CD14-positive monocyte (primary cell): ENCODE results near the gene TMEM116. TPM values are rescaled to one million over a fixed set of nuclear protein-coding genes. Genes with fewer than 3 reads are reported as not detected.
A peak's percentile ranks its signal among the peaks of the same experiment; 100 is the strongest.
"Not testable (repeated sequence)": the region's sequence is repeated elsewhere in the genome, so short reads cannot be mapped to it uniquely, and the experiment has no call there.

Experiments
- DNase-seq, 3 donors: peaks; one replicate each; pipeline ENCODE4 v3.0.0-alpha.2; 2011 to 2022
- H2AFZ ChIP-seq: 2 replicates; pipeline ENCODE4 v1.6.0; 2012; ENCODE audit warnings: mild to moderate bottlenecking, low read depth, low read length, inconsistent platforms; ENCODE audit not compliant: insufficient read depth, poor library complexity, severe bottlenecking
- H3K27ac ChIP-seq, 2 donors: 1 replicate in 1 of 2; 2 replicates in 1 of 2; pipeline ENCODE4 v1.5.1; 2012 to 2013; ENCODE audit warnings: low read length in 2 of 2, control low read depth in 1 of 2, inconsistent platforms in 1 of 2, low read depth in 1 of 2, mild to moderate bottlenecking in 1 of 2
- H3K27me3 ChIP-seq, 2 donors: one replicate each; pipeline versions ENCODE4 v1.6.0 to v1.6.1; 2011 to 2013; ENCODE audit warnings: low read length in 2 of 2; ENCODE audit not compliant: control insufficient read depth in 2 of 2, insufficient read depth in 2 of 2
- H3K36me3 ChIP-seq, 2 donors: replicated peaks in 1 of 2; 1 replicate in 1 of 2; 2 replicates in 1 of 2; pipeline versions ENCODE4 v1.5.1 to v1.6.1; 2012 to 2013; ENCODE audit warnings: low read length in 2 of 2, control low read depth in 1 of 2, inconsistent platforms in 1 of 2, mild to moderate bottlenecking in 1 of 2; ENCODE audit not compliant: insufficient read depth in 2 of 2, control insufficient read depth in 1 of 2
- H3K4me1 ChIP-seq, 2 donors: 1 replicate in 1 of 2; 2 replicates in 1 of 2; pipeline versions ENCODE4 v1.5.1 to v1.6.1; 2012 to 2013; ENCODE audit warnings: low read length in 2 of 2, control low read depth in 1 of 2, inconsistent platforms in 1 of 2, mild to moderate bottlenecking in 1 of 2, moderate library complexity in 1 of 2; ENCODE audit not compliant: insufficient read depth in 2 of 2, control insufficient read depth in 1 of 2
- H3K4me2 ChIP-seq: replicated peaks from 2 replicates; pipeline ENCODE3; 2012; ENCODE audit warnings: low read length, moderate library complexity, mild to moderate bottlenecking; ENCODE audit not compliant: poor library complexity, severe bottlenecking; ENCODE audit errors: extremely low read depth
- H3K4me3 ChIP-seq, 3 experiments: fragments of 200-600 bp in 1 of 3; sonication (generic) in 1 of 3; replicated peaks in 1 of 3; 1 replicate in 2 of 3; 2 replicates in 1 of 3; pipeline ENCODE4 v1.5.1; 2011 to 2013; ENCODE audit warnings: low read length in 3 of 3, mild to moderate bottlenecking in 3 of 3, control low read depth in 2 of 3, low read depth in 2 of 3, inconsistent platforms in 1 of 3, moderate library complexity in 1 of 3
- H3K79me2 ChIP-seq: 2 replicates; pipeline ENCODE4 v1.6.0; 2012; ENCODE audit warnings: mild to moderate bottlenecking, control low read depth, inconsistent platforms, low read length, moderate library complexity; ENCODE audit not compliant: insufficient read depth
- H3K9ac ChIP-seq: 2 replicates; pipeline ENCODE4 v1.6.0; 2017; ENCODE audit warnings: low read length, mild to moderate bottlenecking; ENCODE audit not compliant: insufficient read depth, poor library complexity, severe bottlenecking
- H3K9me3 ChIP-seq, 2 donors: replicated peaks in 1 of 2; 1 replicate in 1 of 2; 2 replicates in 1 of 2; pipeline versions ENCODE4 v1.5.1 to v1.6.1; 2012 to 2013; ENCODE audit warnings: low read length in 2 of 2, control low read depth in 1 of 2; ENCODE audit not compliant: control insufficient read depth in 1 of 2, insufficient read depth in 1 of 2
- H4K20me1 ChIP-seq: 2 replicates; pipeline ENCODE4 v1.6.0; 2012; ENCODE audit warnings: mild to moderate bottlenecking, low read length, control low read depth, moderate library complexity; ENCODE audit not compliant: insufficient read depth
- H3K27ac Mint-ChIP-seq, 7 donors: one replicate each; pipeline ENCODE4 v1.8.0; 2020; ENCODE audit warnings: mild to moderate bottlenecking in 7 of 7, mixed read lengths in 7 of 7, moderate library complexity in 6 of 7, inconsistent platforms in 2 of 7
- H3K27me3 Mint-ChIP-seq, 3 donors: one replicate each; pipeline ENCODE4 v1.8.0; 2021 to 2022; ENCODE audit warnings: low read depth in 3 of 3, mild to moderate bottlenecking in 3 of 3, mixed read lengths in 3 of 3, moderate library complexity in 3 of 3, inconsistent platforms in 1 of 3
- H3K36me3 Mint-ChIP-seq, 2 donors: one replicate each; pipeline ENCODE4 v1.8.0; 2020; ENCODE audit warnings: mixed read lengths in 2 of 2, inconsistent platforms in 1 of 2, mild to moderate bottlenecking in 1 of 2
- H3K4me1 Mint-ChIP-seq: one replicate; pipeline ENCODE4 v1.8.0; 2020; ENCODE audit warnings: mild to moderate bottlenecking, mixed read lengths
- H3K4me3 Mint-ChIP-seq, 2 donors: one replicate each; pipeline ENCODE4 v1.8.0; 2020; ENCODE audit warnings: mild to moderate bottlenecking in 2 of 2, mixed read lengths in 2 of 2, moderate library complexity in 1 of 2
- H3K9me3 Mint-ChIP-seq, 7 donors: one replicate each; pipeline ENCODE4 v1.8.0; 2020 to 2022; ENCODE audit warnings: mixed read lengths in 7 of 7, mild to moderate bottlenecking in 6 of 7, moderate library complexity in 6 of 7, inconsistent platforms in 2 of 7
- CTCF ChIP-seq: fragments of 200-600 bp; IDR thresholded peaks from one replicate; pipeline ENCODE4 v1.8.0; 2022; ENCODE audit warnings: antibody characterized with exemption, mild to moderate bottlenecking
- WGBS: methylation state at CpG from one replicate; pipeline ENCODE4 v1.1.5; 2013; ENCODE audit warnings: missing lambda C conversion rate; ENCODE audit not compliant: insufficient coverage; 5-methylcytosine and 5-hydroxymethylcytosine counted together
- intact Hi-C, 2 donors: fragments of 100-400 bp; cut with micrococcal nuclease; formaldehyde crosslinking; loops; one replicate each; pipeline versions ENCODE4 v1.15.0 to v1.15.1; 2023
- polyA plus RNA-seq, 3 donors: library from polyadenylated mRNA; depleted of rRNA in 1 of 3; unstranded in 2 of 3; stranded (reverse) in 1 of 3; fragments of 300-500 nt in 2 of 3; fragments of >200 nt in 1 of 3; fragmentation: Illumina TruSeq in 2 of 3; gene quantifications; 1 replicate in 2 of 3; 2 replicates in 1 of 3; pipeline ENCODE4 v1.2.3, GENCODE V29; 2012 to 2021

TMEM116 gene
- polyA plus RNA-seq, 3 donors, result 5.6 to 11.6 (median 8.3) TPM

- TF ChIP-seq CTCF, result no peak
- H3K36me3 Mint-ChIP-seq, result peaks cover 10 to 11% of the 10 kb centered on the region in 2 donors
- Histone ChIP-seq H3K4me3 (peak overlapping the region in 1 of 3 experiments; percentile 26), H3K4me2 (peak overlapping the region; percentile 24), H4K20me1 (no peaks in the 10 kb centered on the region), H3K4me1 (peaks cover 22 to 27% of the 10 kb centered on the region in 2 donors), H3K36me3 (no peaks in the 10 kb centered on the region), H3K9me3 (no peaks in the 10 kb centered on the region), H3K27ac (no peak overlapping the region), H2AFZ (no peak overlapping the region), H3K79me2 (no peaks in the 10 kb centered on the region), H3K9ac (no peak overlapping the region), H3K27me3 (no peaks in the 10 kb centered on the region)
- peaks cover 0 to 7% (median 7%) of the 10 kb centered on the region in 3 donors for H3K27me3 Mint-ChIP-seq
- no peak for DNase-seq
- intact Hi-C loops, result no loop called here
- peaks cover 0 to 2% (median 0%) of the 10 kb centered on the region in 7 donors for H3K9me3 Mint-ChIP-seq
- H3K27ac Mint-ChIP-seq, result no peak overlapping the region
- H3K4me1 Mint-ChIP-seq, result peaks cover 41% of the 10 kb centered on the region
- no peak overlapping the region for H3K4me3 Mint-ChIP-seq
Observed at GRCh38 chr12:112001576-112001975, 11.4 kb downstream of the TMEM116 start.

- H3K4me2 ChIP-seq, result no peak overlapping the region
- H3K27me3 Mint-ChIP-seq, result peaks cover 0 to 5% (median 5%) of the 10 kb centered on the region in 3 donors
Observed at GRCh38 chr12:112000820-112001219, 12.1 kb downstream of the TMEM116 start.

DNA sequence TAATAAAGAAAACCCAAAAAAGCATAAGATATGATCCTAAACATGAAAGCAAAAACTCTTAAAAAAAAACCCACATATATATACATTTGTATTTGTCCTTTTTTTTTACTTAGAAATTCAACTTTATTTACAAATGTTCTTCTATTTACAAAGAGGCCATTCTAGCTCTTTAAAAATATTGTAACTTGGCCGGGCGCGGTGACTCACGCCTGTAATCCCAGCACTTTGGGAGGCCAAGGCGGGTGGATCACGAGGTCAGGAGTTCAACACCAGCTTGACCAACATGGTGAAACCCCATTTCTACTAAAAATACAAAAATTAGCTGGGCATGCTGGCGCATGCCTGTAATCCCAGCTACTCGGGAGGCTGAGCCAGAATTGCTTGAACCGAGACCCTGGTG is 13.8 kb downstream of the TMEM116 start:
- H3K4me3 Mint-ChIP-seq, H4K20me1 ChIP-seq, H3K9me3 ChIP-seq, H3K36me3 ChIP-seq, H3K4me2 ChIP-seq, intact Hi-C loops, H3K79me2 ChIP-seq, H2AFZ ChIP-seq, DNase-seq, H3K9me3 Mint-ChIP-seq, H3K4me3 ChIP-seq, H3K27ac ChIP-seq, H3K9ac ChIP-seq, H3K27ac Mint-ChIP-seq, H3K27me3 ChIP-seq, H3K27me3 Mint-ChIP-seq: not testable (repeated sequence)
- Mint-ChIP-seq H3K4me1 (peaks cover 49% of the 10 kb centered on the region), H3K36me3 (peaks cover 6 to 11% of the 10 kb centered on the region in 2 donors)
- peaks cover 27 to 39% of the 10 kb centered on the region in 2 donors for H3K4me1 ChIP-seq
- 82% methylated on average over 7 of the region's 9 CpGs for WGBS

More at GRCh38 chr12:112000820-112001219, 12.1 kb downstream of the TMEM116 start:
- H3K36me3 Mint-ChIP-seq, result peaks cover 10 to 11% of the 10 kb centered on the region in 2 donors
- intact Hi-C loops, result no loop called here
- 96% methylated on average over 4 of the region's 8 CpGs for WGBS
- no peak for DNase-seq
- H3K4me3 Mint-ChIP-seq, result no peak overlapping the region
- H3K4me1 Mint-ChIP-seq, result peaks cover 41% of the 10 kb centered on the region
- Histone ChIP-seq H4K20me1 (no peaks in the 10 kb centered on the region), H3K27me3 (no peaks in the 10 kb centered on the region), H3K4me3 (no peak overlapping the region), H3K9me3 (no peaks in the 10 kb centered on the region), H3K27ac (no peak overlapping the region), H2AFZ (no peak overlapping the region), H3K79me2 (no peaks in the 10 kb centered on the region), H3K4me1 (peaks cover 19 to 25% of the 10 kb centered on the region in 2 donors), H3K36me3 (no peaks in the 10 kb centered on the region), H3K9ac (no peak overlapping the region)
- H3K9me3 Mint-ChIP-seq, result peaks cover 0 to 2% (median 0%) of the 10 kb centered on the region in 7 donors
- no peak for TF ChIP-seq CTCF
- peak overlapping the region in 1 of 7 donors; percentile 56 for H3K27ac Mint-ChIP-seq
